GM19324 (cell line): ENCODE data around the gene BMP10.

Source experiments
- ATAC-seq: cut with Tn5 transposase; IDR thresholded peaks from one replicate; pipeline ENCODE4 v1.9.1; 2021; ENCODE audit warnings: mild to moderate bottlenecking, moderate library complexity; ENCODE audit not compliant: unreplicated experiment, low FRiP score

The BMP10 gene

DNA sequence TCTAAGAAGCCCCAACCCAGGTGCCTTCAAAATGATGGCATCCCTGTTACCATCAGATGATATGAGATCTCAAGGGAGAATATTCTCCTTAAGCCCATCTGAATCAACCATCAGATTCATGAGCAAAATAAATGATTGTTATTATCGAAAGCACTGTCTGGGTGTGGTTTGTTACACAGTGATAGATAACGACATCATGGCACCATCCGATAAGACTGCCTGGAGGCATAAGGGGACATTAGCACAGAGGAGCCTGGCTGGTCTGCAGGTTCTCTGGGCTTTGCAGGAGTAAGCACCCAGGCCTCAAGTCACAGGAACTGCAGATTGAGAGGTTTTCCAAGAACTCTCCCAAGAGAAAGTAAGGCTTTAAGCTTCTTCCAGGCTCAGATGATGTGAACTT, 15.6 kb downstream of the BMP10 start:
- no peak for ATAC-seq

- no peak for ATAC-seq
These were observed 16.7 kb downstream of the BMP10 start for GRCh38 chr2:68854476-68854875.

GRCh38 chr2:68853915-68854314, 17.3 kb downstream of the BMP10 start:
- ATAC-seq = no peak

- no peak for ATAC-seq
These were observed 18.2 kb downstream of the BMP10 start for GRCh38 chr2:68853035-68853434.

DNA sequence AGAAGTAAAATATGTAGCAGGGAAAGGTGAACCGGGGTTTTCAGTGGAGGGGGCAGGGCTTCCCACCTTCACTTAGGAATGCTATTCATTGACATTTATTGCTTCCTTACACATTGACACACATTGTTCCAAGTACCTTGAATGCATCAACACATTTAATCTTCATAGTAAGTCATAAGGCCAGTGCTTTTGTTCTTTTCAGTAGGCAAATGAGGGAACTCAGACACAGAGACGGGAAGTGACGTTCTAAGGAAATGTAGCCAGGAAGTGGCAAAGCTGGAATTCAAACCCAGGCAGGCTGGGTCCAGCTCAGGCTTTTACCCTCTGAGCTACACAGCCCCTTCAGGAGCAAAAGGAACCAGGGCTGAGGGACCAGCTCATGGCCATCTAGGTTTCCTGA, 20.7 kb downstream of the BMP10 start:
- no peak for ATAC-seq

DNA sequence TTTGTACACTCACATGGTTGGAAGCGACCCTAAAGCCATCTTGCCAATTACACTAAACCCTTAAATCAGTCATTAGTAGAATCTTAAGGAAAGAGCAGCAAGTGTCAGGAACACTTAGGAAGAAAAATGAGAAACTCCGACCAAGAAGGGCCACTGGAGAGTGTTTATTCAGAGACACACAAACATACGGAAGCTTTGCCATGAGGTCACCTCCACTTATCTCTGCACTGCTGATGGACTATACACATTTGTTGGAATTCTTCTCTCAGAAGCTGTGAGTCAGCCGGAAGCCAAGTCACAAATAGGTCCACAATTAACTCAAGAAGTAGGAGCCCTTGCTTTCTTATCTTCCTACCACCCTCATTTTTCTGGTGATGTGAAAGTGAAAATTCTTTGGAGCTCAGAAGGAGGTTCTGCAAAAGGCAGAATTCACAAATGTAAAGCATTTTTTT, 21.6 kb downstream of the BMP10 start:
- no peak for ATAC-seq

- no peak for ATAC-seq
These were observed 23.4 kb downstream of the BMP10 start for GRCh38 chr2:68847751-68848150.

DNA sequence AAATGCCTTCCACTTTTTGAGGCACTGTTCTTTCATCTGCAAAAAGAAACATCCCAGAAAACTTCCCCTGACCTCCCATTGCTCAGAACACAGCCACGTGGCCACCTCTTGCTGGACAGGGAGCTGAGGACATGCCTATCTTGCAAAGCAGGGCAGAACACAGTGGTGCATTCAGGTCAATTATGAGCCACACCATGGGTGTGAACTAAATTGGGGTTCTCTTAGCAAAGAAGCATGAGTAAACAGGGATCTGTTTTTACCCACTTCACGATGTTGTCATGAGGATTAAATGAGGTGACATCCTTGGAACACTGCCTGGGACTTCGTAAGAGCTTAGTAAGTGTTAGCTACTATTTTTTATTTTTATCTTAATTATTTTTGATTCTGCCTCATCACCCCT, 25.1 kb downstream of the BMP10 start:
- ATAC-seq = no peak

- ATAC-seq = no peak
These were observed 26.2 kb downstream of the BMP10 start for GRCh38 chr2:68845043-68845442.

DNA sequence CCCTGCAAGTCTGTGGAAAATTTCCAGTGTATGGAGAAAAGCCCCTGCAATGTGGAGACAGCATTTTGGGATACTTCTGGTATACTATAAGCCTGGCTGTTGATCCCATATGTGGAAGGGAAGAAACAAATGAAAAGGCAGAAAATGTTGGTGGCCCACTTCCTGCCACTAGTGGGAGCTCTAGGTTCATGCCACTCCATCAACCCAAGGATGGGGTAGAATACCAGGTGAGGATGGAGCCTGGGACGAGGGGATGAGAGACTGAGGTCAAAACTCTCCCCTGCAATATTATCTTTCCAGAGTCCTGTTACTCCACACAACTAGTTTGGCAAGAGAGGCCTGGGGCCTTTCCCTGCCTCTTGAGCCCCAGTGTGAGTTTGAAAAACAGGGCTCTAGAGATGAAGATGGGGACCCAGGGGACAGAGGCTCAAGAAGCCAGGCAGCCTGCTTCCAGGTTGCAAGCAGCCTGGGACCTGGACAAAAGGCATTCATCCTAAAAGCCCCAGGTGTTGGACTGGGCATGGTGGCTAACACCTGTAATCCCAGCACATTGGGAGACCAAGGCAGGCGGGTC, 31.9 kb downstream of the BMP10 start:
- no peak for ATAC-seq

DNA sequence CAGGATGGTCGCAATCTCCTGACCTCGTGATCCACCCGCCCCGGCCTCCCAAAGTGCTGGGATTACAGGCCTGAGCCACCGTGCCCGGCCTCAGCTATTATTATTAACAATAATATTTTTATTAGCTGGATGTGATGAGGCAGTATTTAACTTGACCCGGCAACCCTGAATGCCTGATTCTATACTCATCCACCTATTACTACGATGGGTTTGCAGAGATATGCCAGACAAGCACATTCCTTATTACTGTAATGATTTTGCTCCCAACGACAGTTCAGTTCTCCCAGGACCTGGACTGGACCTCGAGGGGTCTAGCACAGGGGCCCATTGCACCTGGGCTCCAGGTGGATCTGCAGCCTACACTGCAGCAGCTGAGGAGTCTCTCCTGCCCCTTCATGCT, 32.6 kb downstream of the BMP10 start:
- ATAC-seq = no peak

DNA sequence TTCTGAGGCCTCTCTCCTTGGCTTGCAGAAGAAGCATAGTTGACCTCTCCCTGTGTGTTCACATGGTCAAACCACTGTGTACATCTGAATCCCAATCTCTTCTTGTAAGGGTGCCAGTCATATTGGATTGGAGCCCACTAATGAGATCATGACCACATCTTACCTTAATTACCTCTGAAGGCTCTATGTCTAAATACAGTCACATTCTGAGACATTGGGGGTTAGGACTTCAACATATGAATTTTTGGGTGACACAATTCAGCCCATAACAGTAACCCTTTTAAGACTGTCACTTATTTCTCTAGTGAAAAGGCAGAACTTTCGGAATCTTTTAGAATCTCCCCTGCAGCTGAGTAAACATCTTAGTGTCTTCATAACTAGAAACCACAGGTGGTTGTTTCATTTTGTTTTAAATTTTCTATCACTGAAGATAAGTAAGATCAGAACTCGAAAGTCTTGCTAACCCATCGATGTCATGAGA, 33.3 kb downstream of the BMP10 start:
- no peak for ATAC-seq

DNA sequence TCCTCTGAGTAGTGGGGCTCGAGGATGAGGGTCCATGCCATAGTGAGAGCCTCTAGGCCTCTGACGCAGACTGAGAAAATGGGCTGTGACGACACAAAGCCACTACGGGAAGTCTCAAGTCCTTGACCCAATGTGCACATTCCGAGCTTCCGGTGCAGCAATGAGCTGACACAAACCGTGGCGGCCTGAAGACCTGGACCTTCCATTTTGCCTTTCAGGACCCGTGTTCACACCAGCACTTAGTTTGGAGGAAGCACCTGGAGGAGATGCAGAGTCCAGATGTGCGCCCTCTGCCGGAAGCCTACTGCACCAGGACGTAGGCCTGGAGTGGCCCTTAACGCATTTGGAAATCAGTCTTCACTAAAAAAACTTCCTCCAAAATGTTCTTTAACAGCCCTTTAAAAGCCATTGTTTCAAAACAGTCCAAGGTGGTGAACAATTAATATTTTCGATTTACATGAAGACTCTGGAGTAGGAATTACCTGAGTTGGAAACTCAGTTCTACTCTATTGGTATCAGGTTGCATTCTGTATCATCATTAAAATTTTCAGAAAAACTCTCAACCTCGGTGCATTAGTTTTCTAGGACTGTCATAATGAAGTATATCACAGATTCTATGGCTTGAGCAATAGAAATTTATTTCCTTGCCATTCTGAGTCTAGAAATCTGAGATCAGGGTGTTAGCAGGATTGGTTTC, 33.9 kb downstream of the BMP10 start:
- no peak for ATAC-seq

DNA sequence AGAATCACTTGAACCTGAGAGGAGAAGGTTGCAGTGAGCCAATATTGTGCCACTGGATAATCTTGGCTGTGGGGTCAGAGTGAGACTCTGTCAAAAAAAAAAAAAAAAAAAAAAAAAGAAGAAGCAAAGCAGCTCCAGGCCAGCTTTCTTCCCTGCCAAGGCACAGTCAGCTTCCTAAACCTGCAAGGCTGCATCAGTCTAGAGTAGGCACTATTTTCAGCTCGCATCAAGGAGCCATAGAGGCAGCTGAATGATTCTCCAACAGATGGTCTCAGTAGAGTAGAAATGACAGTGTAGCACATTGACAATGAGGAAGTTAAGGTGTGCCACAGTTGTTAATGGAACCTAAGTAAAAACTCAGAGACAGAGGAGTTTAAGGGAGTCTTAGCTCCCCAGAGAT, 35.6 kb downstream of the BMP10 start:
- no peak for ATAC-seq

DNA sequence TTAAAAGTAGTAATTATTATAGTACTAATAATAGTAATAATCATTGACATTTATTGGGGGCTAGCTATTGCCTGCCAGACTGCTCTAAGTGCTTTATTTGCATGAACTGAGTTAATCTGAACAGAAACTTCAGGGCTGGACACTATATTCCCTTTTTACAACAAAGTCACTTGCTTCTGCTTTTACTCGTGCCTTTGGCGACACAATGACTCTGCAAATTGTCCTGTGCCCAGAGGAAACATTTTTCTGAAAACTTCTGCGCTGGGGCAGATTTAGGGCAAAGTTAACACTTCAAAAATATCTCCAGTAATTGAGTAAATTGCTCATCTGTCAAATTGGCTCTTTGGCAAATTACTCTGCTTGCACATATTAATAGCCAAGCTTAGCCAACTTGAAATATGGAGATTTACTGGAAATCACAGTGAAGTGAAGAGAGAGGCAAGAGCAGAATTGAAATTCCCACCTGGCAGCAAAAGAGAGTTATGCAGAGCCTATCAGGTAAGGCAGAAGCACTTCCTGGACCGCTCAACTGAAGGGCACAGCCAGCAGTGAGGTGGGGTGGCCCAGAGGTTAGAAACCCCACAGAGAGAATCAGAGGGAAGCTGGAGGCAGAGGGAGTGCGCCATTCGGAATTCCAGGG, 36.3 kb downstream of the BMP10 start:
- ATAC-seq = no peak

GRCh38 chr2:68833162-68833561, 38.0 kb downstream of the BMP10 start:
- ATAC-seq = no peak

DNA sequence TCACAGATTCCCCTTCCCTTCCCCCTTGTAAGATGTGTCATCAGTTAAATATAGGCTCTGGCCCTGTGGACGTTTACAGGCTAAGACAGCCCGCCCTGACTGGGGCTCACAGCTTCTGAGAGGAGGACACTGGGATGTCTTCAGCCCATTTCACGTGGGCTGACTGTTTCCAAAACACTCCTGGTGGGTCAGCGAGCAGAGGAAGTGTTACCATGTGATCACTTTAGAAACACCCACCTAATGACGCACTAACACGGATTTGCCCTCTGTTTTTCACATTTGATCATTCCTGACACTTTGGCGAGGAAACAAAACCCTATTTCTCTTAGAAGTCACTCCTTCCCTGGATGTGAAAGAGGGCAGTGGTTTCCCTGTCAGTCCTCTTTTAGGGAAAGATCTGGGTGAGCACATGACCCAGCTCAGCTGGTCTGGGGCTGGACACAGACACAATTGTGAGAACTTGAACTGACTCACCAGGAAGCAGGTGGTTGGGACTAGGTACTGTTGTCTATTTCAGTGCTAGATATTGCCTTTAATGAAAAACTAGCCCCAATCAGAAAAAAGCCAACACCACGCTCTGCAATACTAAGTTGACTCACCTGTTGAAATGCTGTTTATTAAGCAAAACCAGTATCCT, 38.8 kb downstream of the BMP10 start:
- ATAC-seq = peak; percentile 69

GRCh38 chr2:68831686-68832232, 39.4 kb downstream of the BMP10 start:
- no peak for ATAC-seq

- no peak for ATAC-seq
These were observed 41.4 kb downstream of the BMP10 start for GRCh38 chr2:68829749-68830148.

DNA sequence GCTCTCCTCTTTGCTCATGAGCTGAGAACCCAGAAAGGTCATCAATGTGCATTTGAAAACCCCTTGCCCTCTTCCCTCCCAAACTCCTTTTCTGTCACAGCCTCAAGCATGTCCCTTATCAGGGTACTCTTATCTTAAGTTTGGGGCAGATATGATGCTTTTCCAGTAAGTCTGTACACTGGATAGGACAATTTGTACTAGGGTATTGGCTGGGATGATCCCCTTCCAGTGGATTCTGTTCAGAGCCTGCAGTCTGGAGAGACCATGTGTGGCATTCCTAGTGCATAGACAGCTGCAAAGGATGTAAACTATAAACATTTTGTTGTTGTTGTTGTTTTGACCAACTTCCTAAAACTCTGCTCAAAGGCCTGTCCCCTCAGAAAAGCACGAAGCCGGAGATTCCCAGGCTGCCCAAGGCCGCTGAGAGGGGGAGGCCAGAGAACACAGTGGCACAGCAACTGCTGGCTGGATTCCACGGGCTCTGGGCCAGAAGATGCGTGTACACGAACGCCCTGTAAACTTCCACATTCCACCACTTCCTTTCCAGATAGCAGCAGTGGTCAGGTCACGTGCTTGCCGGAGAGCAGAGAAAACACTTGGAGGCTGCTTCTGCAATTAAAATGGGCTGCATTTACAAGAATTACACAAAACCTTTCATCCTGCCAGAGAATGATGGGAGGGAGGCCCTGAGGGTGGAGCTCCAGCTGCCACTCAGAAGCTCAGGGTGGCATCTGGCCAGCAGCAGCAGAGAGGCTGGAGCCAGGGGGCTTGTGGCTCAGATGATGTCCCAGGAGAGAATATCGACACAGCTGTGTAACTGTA, 42.1 kb downstream of the BMP10 start:
- no peak for ATAC-seq
